ENCODE data around the gene PRSS8.

The PRSS8 gene

DNA sequence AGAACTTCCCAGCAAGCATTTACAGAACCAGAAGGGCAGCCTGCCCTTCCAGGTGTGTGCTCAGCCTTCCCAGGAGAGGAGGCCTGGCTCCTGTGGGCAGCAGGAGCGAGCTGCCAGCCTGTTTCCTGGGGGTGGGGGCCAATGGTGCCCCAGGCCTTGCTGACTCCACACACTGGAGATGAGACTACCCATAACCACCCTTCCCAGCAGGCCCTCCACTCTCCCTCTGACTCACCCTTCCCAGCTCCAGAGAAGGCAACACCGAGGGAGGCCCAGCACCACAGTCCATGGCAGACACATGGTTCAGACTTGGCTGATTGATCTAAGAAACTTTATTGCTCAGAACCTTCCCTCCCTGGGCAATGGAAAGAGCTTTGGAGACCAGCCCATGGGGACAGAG, 45.0 kb downstream of the PRSS8 start:
- TF ChIP-seq, protein P1, sequence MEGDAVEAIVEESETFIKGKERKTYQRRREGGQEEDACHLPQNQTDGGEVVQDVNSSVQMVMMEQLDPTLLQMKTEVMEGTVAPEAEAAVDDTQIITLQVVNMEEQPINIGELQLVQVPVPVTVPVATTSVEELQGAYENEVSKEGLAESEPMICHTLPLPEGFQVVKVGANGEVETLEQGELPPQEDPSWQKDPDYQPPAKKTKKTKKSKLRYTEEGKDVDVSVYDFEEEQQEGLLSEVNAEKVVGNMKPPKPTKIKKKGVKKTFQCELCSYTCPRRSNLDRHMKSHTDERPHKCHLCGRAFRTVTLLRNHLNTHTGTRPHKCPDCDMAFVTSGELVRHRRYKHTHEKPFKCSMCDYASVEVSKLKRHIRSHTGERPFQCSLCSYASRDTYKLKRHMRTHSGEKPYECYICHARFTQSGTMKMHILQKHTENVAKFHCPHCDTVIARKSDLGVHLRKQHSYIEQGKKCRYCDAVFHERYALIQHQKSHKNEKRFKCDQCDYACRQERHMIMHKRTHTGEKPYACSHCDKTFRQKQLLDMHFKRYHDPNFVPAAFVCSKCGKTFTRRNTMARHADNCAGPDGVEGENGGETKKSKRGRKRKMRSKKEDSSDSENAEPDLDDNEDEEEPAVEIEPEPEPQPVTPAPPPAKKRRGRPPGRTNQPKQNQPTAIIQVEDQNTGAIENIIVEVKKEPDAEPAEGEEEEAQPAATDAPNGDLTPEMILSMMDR (IDR thresholded peaks at IDR 0.05; ENCODE audit: low read depth, low read length): no peak
- no peak for DNase-seq (ENCODE audit: extremely low read depth, low read depth)

DNA sequence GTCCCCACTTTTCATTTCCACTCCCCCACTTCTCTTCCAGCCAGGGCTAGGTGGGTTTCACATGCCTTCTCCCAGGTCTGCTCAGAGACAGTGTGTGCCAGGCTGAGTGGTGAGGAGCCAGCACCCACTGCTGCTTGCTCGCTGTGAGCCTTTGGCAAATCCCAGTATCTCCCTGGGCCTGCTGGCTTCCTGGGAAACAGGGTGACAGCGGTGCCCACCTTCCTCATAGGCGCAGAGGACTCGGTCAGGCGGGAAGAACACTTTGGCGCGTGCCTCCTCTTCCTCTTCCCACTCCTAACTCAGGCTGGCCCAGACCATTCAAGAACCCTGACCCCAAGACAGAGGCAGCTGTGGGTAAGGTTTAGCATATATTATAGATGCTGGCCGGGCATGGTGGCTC, 46.3 kb downstream of the PRSS8 start:
- no peak for DNase-seq (ENCODE audit: extremely low read depth, low read depth)
- TF ChIP-seq, protein P1 (IDR thresholded peaks at IDR 0.05; ENCODE audit: low read depth, low read length): no peak

DNA sequence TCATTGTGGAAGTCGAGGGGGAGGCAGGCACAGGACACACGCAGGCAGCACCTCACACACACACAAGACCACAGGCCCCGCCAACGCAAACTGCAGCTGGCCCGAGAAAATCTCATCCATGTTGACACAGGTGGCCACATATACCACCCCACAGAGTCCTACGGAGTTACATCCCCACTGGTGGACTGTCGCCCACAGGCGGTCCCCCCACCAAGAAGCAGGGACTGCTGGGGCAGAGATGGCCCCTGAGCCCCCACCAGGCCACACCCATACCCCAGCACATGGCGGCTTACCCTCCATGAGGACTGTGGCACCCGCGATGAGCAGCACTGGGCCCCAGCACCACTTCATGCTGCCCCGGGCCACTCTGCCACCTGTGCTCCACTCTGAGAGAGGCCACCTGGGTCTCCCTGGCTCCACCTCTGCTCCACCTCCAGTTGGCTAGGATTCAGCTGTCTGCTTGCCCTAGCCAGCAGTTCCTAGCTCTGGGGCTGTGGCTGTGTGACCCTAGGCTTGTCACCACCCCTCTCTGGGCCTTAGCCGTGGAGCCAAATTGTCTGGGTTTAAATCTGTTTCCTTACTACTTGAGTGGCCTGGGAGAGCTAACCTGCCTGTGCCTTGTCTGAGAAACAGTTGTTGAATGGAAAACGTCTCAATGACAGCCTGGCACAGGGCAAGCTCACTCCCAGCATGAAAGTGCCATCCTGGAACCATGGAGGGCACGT, 46.9 kb downstream of the PRSS8 start, which contains the start of gene PRSS53:
Gene PRSS53 (minus strand): TSS at position 485 of the 725 bp plus-strand sequence. CDS start 134 bp downstream, at position 351.
- no peak for DNase-seq (ENCODE audit: extremely low read depth, low read depth)
- TF ChIP-seq, protein P1 (IDR thresholded peaks at IDR 0.05; ENCODE audit: low read depth, low read length): no peak

DNA sequence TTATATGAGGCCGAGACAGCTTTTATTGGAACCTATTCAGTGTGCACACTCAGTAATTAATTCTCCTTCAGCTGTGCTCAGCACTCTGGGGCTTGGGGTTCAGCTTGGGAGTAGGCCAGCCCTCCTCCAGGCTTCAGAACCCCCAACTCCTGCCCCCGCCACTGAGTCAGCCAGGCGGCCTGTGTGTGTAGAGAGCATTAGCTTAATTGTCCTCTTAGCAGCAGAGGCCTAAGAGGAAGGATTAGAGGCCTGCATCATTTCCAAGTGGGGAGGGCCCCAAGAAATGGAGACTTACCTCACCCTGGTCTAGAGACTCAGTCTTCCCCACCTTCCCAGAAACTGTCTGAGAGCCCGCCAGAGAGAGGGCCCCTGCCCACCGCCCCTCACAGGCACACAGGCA, 47.6 kb downstream of the PRSS8 start:
- DNase-seq (ENCODE audit: extremely low read depth, low read depth): no peak
- TF ChIP-seq, protein P1 (IDR thresholded peaks at IDR 0.05; ENCODE audit: low read depth, low read length): no peak

DNA sequence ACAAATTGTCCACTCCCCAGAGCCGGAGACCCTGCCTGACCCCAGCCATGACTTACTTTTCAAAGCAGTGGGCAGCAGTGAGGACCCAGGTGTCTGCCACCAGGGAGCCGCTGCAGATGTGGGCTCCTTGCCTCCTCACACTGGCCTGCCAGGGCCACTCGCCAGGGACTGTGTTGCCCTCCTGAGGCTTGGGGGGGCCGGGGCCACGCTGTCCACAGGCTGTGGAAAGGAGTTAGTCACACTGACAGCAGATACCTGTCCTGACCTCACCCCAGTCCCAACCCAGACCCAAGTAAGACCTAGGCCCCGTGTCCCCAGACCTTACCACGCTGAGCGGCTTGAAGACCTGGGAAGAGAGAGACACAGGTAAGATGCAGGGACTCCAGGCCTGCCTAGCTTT, 48.0 kb downstream of the PRSS8 start:
- DNase-seq (ENCODE audit: extremely low read depth, low read depth): no peak
- TF ChIP-seq, protein P1 (IDR thresholded peaks at IDR 0.05; ENCODE audit: low read depth, low read length): no peak

DNA sequence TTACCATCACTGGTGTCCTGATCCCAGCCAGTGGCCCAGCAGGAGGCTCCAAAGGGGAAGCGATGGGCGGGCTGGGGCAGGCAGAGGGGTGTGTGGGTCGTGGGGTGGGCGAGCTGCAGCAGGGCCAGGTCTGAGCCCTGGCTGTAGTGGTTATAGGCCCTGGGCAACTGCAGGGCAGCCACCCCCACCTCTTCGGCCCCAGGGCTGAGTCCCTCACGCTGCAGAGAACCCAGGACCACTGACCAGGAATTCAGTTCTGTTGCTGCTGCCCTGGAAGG, 49.0 kb downstream of the PRSS8 start:
- DNase-seq (ENCODE audit: extremely low read depth, low read depth): no peak
- TF ChIP-seq, protein P1 (IDR thresholded peaks at IDR 0.05; ENCODE audit: low read depth, low read length): no peak

DNA sequence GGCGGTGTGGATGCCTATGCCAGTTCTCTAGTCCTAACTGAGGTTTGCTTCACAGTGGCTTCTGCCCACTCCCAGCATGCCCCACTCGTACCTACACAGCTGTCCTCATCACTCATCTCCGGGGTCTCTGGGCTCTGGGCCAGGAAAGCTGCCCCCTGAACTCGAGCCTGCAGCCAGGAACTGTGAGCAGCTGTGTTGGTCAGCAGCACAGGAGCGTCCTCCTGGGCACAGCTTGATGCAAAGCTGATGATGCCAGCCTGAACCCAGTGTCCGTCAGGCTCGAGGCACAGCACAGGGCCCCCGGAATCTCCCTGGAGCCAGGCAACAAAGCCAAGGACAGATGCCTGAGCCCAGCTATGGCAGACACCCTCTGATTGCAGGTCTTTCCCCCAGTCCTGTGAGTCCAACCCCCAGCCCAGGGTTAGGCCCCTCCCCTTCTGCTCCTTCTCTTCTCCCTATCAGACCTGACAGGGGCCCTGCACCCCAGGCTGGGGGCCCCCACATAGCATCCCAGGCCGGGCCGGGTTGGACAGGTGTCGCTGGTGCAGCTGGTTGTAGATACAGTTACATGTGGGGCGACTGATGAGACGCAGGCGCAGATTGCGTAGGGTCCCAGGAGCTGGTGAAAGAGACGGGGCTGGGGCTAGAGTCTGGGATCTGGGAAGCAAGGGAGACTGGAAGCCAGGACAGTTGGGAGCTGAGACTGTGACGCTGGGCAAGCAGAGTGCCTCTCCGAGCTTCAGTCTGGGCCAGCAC, 49.5 kb downstream of the PRSS8 start:
- DNase-seq (ENCODE audit: extremely low read depth, low read depth): no peak
- TF ChIP-seq, protein P1 (IDR thresholded peaks at IDR 0.05; ENCODE audit: low read depth, low read length): no peak

Data from AG09319 (cell line).